Mesenchymal stem cell (in vitro differentiated cells and primary cell): Measurements from ENCODE around the gene HS3ST2.

Experiments
- DNase-seq: peaks from one replicate; pipeline ENCODE4 v3.0.0-alpha.2; 2013
- H2AFZ ChIP-seq: one replicate; pipeline ENCODE4 v1.6.1; 2013; ENCODE audit warnings: low read depth, mild to moderate bottlenecking, control low read depth, inconsistent platforms, low read length, moderate library complexity
- H2AK5ac ChIP-seq: 2 replicates; pipeline ENCODE4 v1.6.1; 2013; ENCODE audit warnings: low read length, moderate library complexity, mild to moderate bottlenecking, inconsistent platforms; ENCODE audit not compliant: severe bottlenecking
- H2BK120ac ChIP-seq: one replicate; pipeline ENCODE4 v1.6.1; 2013; ENCODE audit warnings: low read depth, mild to moderate bottlenecking, inconsistent platforms, low read length, moderate library complexity
- H2BK12ac ChIP-seq, 2 experiments: one replicate each; pipeline ENCODE4 v1.6.1; 2013; ENCODE audit warnings: inconsistent platforms in 2 of 2, low read length in 2 of 2, mild to moderate bottlenecking in 2 of 2, moderate library complexity in 2 of 2, control low read depth in 1 of 2
- H2BK15ac ChIP-seq: one replicate; pipeline ENCODE4 v1.6.1; 2013; ENCODE audit warnings: mild to moderate bottlenecking, low read depth, inconsistent platforms; ENCODE audit not compliant: poor library complexity, severe bottlenecking
- H2BK5ac ChIP-seq: 2 replicates; pipeline ENCODE4 v1.6.1; 2013; ENCODE audit warnings: low read depth, mild to moderate bottlenecking, low read length, control low read depth, inconsistent platforms; ENCODE audit not compliant: poor library complexity, severe bottlenecking
- H3K14ac ChIP-seq, 2 experiments: one replicate each; pipeline ENCODE4 v1.6.1; 2013; ENCODE audit warnings: inconsistent platforms in 2 of 2, low read length in 2 of 2, control low read depth in 1 of 2, mild to moderate bottlenecking in 1 of 2, moderate library complexity in 1 of 2
- H3K18ac ChIP-seq, 2 experiments: one replicate each; pipeline ENCODE4 v1.6.1; 2013; ENCODE audit warnings: inconsistent platforms in 2 of 2, low read length in 2 of 2, control low read depth in 1 of 2, low read depth in 1 of 2, mild to moderate bottlenecking in 1 of 2
- H3K23ac ChIP-seq, 2 experiments: one replicate each; pipeline ENCODE4 v1.6.1; 2013; ENCODE audit warnings: inconsistent platforms in 2 of 2, low read length in 2 of 2, mild to moderate bottlenecking in 2 of 2, moderate library complexity in 2 of 2, control low read depth in 1 of 2
- H3K27ac ChIP-seq: 2 replicates; pipeline ENCODE4 v1.5.1; 2013; ENCODE audit warnings: mild to moderate bottlenecking, moderate library complexity, low read length, control low read depth, inconsistent platforms; ENCODE audit not compliant: poor library complexity, severe bottlenecking
- H3K27me3 ChIP-seq, 2 experiments: 2 replicates each; pipeline versions ENCODE4 v1.6.1 to v1.7.0; 2013; ENCODE audit warnings: low read length in 2 of 2, mild to moderate bottlenecking in 2 of 2, moderate library complexity in 2 of 2, control low read depth in 1 of 2, inconsistent platforms in 1 of 2; ENCODE audit not compliant: control insufficient read depth in 1 of 2, insufficient read depth in 1 of 2
- H3K36me3 ChIP-seq, 2 experiments: 2 replicates each; pipeline versions ENCODE4 v1.6.1 to v1.7.0; 2013; ENCODE audit warnings: low read length in 2 of 2, control low read depth in 1 of 2, inconsistent platforms in 1 of 2, low read depth in 1 of 2, mild to moderate bottlenecking in 1 of 2; ENCODE audit not compliant: insufficient read depth in 2 of 2, control insufficient read depth in 1 of 2
- H3K4ac ChIP-seq, 2 experiments: one replicate each; pipeline ENCODE4 v1.6.1; 2013; ENCODE audit warnings: inconsistent platforms in 2 of 2, low read length in 2 of 2, mild to moderate bottlenecking in 2 of 2, moderate library complexity in 2 of 2, control low read depth in 1 of 2, low read depth in 1 of 2
- H3K4me1 ChIP-seq: 2 replicates; pipeline ENCODE4 v1.6.1; 2013; ENCODE audit warnings: low read depth, low read length, control low read depth; ENCODE audit not compliant: control insufficient read depth, insufficient read depth
- H3K4me2 ChIP-seq: 2 replicates; pipeline ENCODE4 v1.6.1; 2013; ENCODE audit warnings: low read length, mild to moderate bottlenecking, inconsistent platforms; ENCODE audit not compliant: poor library complexity, severe bottlenecking
- H3K4me3 ChIP-seq, 2 experiments: 2 replicates each; pipeline versions ENCODE4 v1.5.1 to v1.7.0; 2013; ENCODE audit warnings: low read length in 2 of 2, mild to moderate bottlenecking in 2 of 2, control low read depth in 1 of 2, low read depth in 1 of 2; ENCODE audit not compliant: insufficient read depth in 1 of 2
- H3K79me1 ChIP-seq: replicated peaks from 2 replicates; pipeline ENCODE4 v1.6.1; 2013; ENCODE audit warnings: mild to moderate bottlenecking, control low read depth, low read length, inconsistent platforms; ENCODE audit not compliant: poor library complexity, severe bottlenecking
- H3K9ac ChIP-seq: 2 replicates; pipeline ENCODE4 v1.7.0; 2013; ENCODE audit warnings: mild to moderate bottlenecking, low read length, moderate library complexity
- H3K9me3 ChIP-seq: 2 replicates; pipeline ENCODE4 v1.7.0; 2013; ENCODE audit warnings: mild to moderate bottlenecking, low read length; ENCODE audit not compliant: control insufficient read depth
- H4K8ac ChIP-seq: one replicate; pipeline ENCODE4 v1.6.1; 2013; ENCODE audit warnings: inconsistent platforms, mild to moderate bottlenecking, low read length, moderate library complexity
- H4K91ac ChIP-seq: one replicate; pipeline ENCODE4 v1.6.1; 2013; ENCODE audit warnings: mild to moderate bottlenecking, low read length, inconsistent platforms
- WGBS: methylation state at CpG from one replicate; pipeline ENCODE4 v1.1.7; 2013; ENCODE audit warnings: mixed read lengths; 5-methylcytosine and 5-hydroxymethylcytosine counted together

HS3ST2 gene

DNA sequence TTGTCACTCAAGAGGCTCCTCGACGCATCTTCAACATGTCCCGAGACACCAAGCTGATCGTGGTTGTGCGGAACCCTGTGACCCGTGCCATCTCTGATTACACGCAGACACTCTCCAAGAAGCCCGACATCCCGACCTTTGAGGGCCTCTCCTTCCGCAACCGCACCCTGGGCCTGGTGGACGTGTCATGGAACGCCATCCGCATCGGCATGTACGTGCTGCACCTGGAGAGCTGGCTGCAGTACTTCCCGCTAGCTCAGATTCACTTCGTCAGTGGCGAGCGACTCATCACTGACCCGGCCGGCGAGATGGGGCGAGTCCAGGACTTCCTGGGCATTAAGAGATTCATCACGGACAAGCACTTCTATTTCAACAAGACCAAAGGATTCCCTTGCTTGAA is 101.0 kb downstream of the HS3ST2 start:
- Histone ChIP-seq H2BK5ac (no peak overlapping the region), H2BK120ac (no peak overlapping the region), H2BK15ac (no peak overlapping the region), H3K9me3 (no peaks in the 10 kb centered on the region), H3K4me1 (no peaks in the 10 kb centered on the region), H2AFZ (no peak overlapping the region), H3K27me3 (peaks cover 0 to 2% of the 10 kb centered on the region in 2 experiments), H3K36me3 (no peaks in the 10 kb centered on the region), H3K9ac (no peak overlapping the region), H3K18ac (no peak overlapping the region), H4K91ac (no peak overlapping the region), H3K4me3 (no peak overlapping the region), H4K8ac (no peak overlapping the region), H2BK12ac (no peak overlapping the region), H2AK5ac (no peak overlapping the region), H3K79me1 (no peaks in the 10 kb centered on the region), H3K23ac (no peak overlapping the region), H3K4me2 (no peak overlapping the region), H3K27ac (no peak overlapping the region), H3K4ac (no peak overlapping the region), H3K14ac (no peak overlapping the region)
- WGBS: 90% methylated on average over 25 of the region's 25 CpGs
- DNase-seq: no peak

DNA sequence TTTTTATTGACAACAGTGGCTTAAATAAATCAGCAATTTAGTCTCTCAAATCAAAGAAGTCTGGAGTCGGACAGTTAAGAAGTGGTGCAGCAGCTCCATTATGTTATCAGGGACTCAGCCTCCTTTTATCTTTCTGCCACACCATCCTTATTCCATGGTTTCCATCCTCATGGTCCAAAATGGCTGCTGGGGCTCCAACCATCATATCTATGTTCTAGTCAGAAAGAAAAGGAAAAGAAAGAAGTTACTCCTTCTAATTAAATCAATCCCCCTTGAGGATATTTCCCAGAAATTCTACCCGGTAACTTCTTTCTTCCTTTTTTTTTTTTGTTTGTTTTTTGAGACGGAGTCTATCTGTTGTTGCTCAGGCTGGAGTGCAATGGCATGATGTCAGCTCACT is 109.5 kb downstream of the HS3ST2 start:
- no peak overlapping the region for H3K4me2 ChIP-seq
- no peak overlapping the region for H3K18ac ChIP-seq
- H3K36me3 ChIP-seq: no peaks in the 10 kb centered on the region
- 100% methylated on average over 1 of the region's 3 CpGs for WGBS
- no peak overlapping the region for H3K4ac ChIP-seq
- H4K8ac ChIP-seq: no peak overlapping the region
- no peak overlapping the region for H3K27ac ChIP-seq
- no peak overlapping the region for H2BK5ac ChIP-seq
- H3K4me3 ChIP-seq: no peak overlapping the region
- H2BK120ac ChIP-seq: no peak overlapping the region
- H3K9me3 ChIP-seq: no peaks in the 10 kb centered on the region
- no peak overlapping the region for H3K14ac ChIP-seq
- H3K27me3 ChIP-seq: peaks cover 0 to 15% of the 10 kb centered on the region in 2 experiments
- H4K91ac ChIP-seq: no peak overlapping the region
- no peak overlapping the region for H2BK15ac ChIP-seq
- no peak overlapping the region for H2AFZ ChIP-seq
- no peaks in the 10 kb centered on the region for H3K79me1 ChIP-seq
- H2BK12ac ChIP-seq: no peak overlapping the region
- DNase-seq: no peak
- H3K9ac ChIP-seq: no peak overlapping the region
- H2AK5ac ChIP-seq: no peak overlapping the region
- H3K4me1 ChIP-seq: no peaks in the 10 kb centered on the region
- H3K23ac ChIP-seq: no peak overlapping the region

DNA sequence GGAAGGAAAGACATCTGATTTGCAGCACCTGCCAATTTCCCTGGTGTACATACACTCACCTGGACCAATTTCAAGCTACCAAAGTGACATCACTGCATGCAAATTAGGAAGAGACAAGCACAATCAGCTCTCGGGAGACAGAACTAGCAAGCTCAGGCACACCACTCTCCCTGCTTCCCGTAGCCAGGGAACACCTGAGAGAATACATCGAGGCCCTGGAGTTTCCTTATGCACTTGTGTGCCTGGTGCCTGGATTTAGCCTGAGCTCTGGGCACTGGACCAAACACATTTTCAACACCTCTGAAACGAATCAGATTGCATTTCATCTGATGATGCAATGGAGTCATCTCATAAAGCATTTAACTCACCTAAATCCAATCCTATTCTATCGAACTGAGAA is 110.5 kb downstream of the HS3ST2 start:
- no peak overlapping the region for H3K9ac ChIP-seq
- no peak overlapping the region for H4K8ac ChIP-seq
- no peaks in the 10 kb centered on the region for H3K79me1 ChIP-seq
- no peak overlapping the region for H2BK120ac ChIP-seq
- no peak overlapping the region for H2BK15ac ChIP-seq
- H3K4me2 ChIP-seq: no peak overlapping the region
- H4K91ac ChIP-seq: no peak overlapping the region
- no peak overlapping the region for H3K4ac ChIP-seq
- H3K27ac ChIP-seq: no peak overlapping the region
- H2BK12ac ChIP-seq: no peak overlapping the region
- H3K14ac ChIP-seq: no peak overlapping the region
- no peak overlapping the region for H2AFZ ChIP-seq
- no peaks in the 10 kb centered on the region for H3K4me1 ChIP-seq
- no peak overlapping the region for H3K4me3 ChIP-seq
- peaks cover 0 to 22% of the 10 kb centered on the region in 2 experiments for H3K27me3 ChIP-seq
- H3K36me3 ChIP-seq: no peaks in the 10 kb centered on the region
- no peak overlapping the region for H2AK5ac ChIP-seq
- no peak overlapping the region for H2BK5ac ChIP-seq
- 73% methylated on average over 4 of the region's 5 CpGs for WGBS
- H3K23ac ChIP-seq: no peak overlapping the region
- no peak overlapping the region for H3K18ac ChIP-seq
- H3K9me3 ChIP-seq: no peaks in the 10 kb centered on the region
- no peak for DNase-seq

DNA sequence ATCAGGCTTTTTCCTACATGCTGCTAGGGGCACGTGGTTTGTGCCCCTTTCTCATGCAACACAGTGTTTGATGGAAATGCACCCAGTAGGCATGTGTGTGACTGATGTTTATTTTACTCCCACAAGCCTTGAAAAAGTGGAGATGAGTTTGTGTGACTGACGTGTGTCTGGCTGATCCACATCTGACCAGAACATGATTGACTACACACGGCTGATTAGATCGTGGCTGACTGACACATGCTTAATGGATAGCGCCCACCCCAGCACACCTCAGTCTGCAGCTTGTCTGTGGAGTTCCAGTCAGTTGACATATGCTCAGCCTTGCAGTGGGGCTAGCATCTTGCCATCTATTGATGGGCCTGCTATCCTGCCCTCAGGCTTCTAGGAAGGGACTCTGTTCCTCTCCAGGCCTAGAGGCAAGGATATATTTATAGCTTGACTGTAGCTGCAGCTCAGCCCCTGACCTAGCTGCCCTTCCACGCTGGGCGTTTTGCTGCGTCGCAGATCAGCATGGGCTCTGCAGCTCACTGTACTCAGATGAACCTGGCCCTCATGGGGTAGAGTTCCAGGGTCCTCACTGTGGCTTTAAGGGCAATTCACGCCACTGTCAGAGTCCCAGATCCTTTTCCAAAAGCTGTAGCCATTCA is 112.3 kb downstream of the HS3ST2 start:
- H4K91ac ChIP-seq: no peak overlapping the region
- no peak overlapping the region for H3K27ac ChIP-seq
- no peak overlapping the region for H3K9ac ChIP-seq
- H3K4ac ChIP-seq: no peak overlapping the region
- H3K4me3 ChIP-seq: no peak overlapping the region
- DNase-seq: no peak
- H3K14ac ChIP-seq: peak overlapping the region in 1 of 2 experiments; percentile 39
- H3K4me2 ChIP-seq: no peak overlapping the region
- no peaks in the 10 kb centered on the region for H3K4me1 ChIP-seq
- 74% methylated on average over 10 of the region's 10 CpGs for WGBS
- H4K8ac ChIP-seq: no peak overlapping the region
- no peaks in the 10 kb centered on the region for H3K36me3 ChIP-seq
- H2AFZ ChIP-seq: no peak overlapping the region
- no peak overlapping the region for H3K23ac ChIP-seq
- H2AK5ac ChIP-seq: no peak overlapping the region
- no peak overlapping the region for H3K18ac ChIP-seq
- H2BK15ac ChIP-seq: no peak overlapping the region
- H2BK12ac ChIP-seq: no peak overlapping the region
- no peak overlapping the region for H2BK5ac ChIP-seq
- no peaks in the 10 kb centered on the region for H3K79me1 ChIP-seq
- peaks cover 0 to 19% of the 10 kb centered on the region in 2 experiments for H3K27me3 ChIP-seq
- no peaks in the 10 kb centered on the region for H3K9me3 ChIP-seq
- no peak overlapping the region for H2BK120ac ChIP-seq
